GM18526 (cell line): Measurements from ENCODE around the gene FGF2.

Experiments
- POLR2A ChIP-seq: IDR thresholded peaks from 3 replicates; pipeline ENCODE4 v1.6.1; 2011; ENCODE audit not compliant: insufficient read length; ENCODE audit errors: extremely low read depth

Gene FGF2

DNA sequence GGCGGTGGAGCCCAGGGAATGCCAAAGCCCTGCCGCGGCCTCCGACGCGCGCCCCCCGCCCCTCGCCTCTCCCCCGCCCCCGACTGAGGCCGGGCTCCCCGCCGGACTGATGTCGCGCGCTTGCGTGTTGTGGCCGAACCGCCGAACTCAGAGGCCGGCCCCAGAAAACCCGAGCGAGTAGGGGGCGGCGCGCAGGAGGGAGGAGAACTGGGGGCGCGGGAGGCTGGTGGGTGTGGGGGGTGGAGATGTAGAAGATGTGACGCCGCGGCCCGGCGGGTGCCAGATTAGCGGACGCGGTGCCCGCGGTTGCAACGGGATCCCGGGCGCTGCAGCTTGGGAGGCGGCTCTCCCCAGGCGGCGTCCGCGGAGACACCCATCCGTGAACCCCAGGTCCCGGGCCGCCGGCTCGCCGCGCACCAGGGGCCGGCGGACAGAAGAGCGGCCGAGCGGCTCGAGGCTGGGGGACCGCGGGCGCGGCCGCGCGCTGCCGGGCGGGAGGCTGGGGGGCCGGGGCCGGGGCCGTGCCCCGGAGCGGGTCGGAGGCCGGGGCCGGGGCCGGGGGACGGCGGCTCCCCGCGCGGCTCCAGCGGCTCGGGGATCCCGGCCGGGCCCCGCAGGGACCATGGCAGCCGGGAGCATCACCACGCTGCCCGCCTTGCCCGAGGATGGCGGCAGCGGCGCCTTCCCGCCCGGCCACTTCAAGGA, at the start of gene FGF2:
Gene FGF2 (plus strand): TSS at position 279 of the 705 bp plus-strand sequence. CDS start 344 bp downstream, at position 623.
- TF ChIP-seq POLR2A: no peak

DNA sequence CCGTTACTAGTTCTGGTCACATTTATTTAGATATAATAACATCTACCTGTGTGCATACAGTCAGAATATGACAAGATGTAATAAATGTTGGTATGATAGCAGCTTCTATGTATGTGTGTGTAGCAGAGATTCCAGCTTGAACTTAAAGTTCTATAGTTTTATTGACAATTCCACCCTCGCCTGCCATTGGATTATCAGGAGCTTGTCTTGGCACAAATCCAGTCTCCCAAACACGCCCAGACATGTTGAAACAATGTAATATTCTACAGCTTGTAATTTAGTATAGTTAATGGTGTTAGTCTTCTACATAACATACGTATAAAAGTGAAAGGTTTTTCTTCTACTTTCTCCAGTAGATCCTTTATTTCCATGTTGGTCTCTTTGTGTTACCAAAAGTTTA, 49.7 kb upstream of the FGF2 start:
- no peak for TF ChIP-seq POLR2A

DNA sequence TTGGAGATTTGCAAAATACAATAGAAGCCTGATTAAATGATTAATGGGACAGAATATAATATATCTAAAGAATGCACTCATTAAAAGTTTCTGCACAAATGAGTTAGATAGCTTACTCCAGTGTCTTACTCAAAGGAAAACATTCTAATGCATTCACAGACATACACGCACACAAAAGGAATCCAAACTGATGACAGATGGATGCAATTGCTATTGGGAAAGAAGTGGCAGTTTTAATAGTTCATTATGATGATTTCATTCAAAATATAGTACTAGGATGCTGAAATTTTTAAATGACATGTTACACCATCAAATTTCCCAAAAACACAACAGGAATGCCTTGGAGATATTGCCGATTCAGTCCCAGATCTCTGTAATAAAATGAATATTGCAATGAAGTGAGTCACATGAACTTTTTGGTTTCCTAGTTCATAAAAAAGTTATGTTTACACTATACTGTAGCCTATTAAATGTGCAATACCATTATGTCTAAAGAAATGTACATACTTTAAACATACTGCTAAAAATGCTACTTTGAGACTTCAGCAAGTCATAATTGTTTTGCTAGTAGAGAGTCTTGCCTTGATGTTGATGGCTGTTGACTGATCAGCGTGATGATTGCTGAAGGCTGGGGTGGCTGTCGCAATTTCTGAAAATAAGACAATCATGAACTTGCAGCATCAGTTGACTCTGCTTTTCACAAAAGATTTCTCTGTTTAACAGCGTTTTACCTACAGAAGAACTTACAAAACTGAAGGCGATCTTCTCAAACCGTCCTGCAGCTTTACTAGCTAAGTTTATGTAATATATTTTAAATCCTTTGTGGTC, 48.6 kb upstream of the FGF2 start:
- no peak for TF ChIP-seq POLR2A

DNA sequence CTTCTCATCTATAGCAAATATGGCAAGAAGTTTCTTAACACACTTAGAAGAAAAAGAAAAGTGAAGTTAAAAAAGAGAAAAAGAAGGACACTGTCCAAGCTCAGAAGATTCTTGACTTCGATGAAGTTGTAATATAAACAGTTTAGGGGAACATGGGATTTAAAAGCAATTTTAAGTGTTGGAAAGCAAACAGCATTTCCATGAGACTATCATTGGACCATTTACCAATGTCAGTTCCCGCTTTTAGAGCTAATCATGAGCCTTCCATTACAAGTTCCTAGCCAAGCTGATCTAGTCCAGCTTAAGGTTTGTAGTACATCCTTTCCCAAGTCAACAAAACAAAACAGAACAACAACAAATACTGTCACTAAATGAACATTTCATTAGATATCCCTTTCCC, 45.1 kb upstream of the FGF2 start:
- no peak for TF ChIP-seq POLR2A

DNA sequence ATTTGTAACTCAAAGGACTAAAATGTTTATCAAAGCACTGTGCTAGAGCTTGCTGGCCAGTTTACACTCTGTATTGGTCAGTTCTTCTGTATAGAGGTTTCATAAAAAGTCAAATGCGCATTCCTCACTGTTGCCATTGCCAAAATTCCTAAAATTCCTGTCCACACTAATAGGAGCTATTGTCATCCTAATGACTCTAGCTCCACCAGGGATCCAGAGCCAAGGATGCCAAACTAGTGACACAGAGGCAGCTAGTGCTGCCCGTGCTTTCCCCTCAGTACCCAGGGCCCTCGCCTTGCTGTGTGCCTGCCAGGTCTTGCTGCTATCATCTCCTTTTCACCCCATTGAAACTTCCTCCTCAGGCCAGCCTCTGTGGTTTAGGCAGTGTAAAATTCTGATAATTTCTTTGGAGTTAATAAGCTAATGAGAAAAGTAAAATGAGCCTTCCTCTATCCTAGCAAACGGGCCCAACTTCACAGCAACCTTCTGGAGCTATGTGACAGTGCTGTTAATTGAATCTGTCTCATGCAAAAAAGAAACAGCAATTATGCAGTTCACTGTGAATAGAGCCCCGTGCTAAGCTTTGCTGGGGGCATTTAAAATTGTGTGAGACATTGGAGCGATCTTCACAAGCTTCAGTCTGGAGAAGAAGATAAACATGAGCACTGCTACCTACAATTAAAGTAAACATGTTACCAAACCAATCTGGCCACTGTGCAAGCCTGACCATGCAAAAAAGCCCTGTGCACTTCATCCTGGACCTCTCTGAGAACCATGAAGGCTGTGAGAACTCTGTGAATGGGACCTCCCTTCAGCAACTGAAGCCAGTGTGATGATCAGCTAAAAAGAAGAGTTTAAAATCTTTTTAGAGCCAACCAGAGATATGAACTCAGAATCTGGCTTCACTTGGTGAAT, 43.1 kb upstream of the FGF2 start:
- no peak for TF ChIP-seq POLR2A

DNA sequence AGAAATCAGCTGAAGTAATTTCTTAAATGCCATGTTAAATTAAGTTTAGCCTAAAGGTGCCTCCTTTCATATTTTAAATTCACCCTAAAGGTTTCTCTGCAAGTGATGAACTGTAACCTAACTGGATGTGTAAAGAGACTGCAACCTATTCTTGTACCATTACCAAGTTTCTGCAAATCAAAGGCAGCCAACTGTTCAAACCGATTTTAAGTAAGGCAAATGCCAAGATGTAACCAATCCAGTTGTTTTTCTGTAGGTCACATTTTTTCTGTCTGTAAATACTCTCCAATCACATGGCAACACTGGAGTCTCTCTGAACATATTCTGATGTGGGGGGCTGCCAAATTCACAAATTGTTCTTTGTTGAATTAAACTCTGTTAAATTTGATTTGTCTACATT, 42.4 kb upstream of the FGF2 start:
- TF ChIP-seq POLR2A: no peak

DNA sequence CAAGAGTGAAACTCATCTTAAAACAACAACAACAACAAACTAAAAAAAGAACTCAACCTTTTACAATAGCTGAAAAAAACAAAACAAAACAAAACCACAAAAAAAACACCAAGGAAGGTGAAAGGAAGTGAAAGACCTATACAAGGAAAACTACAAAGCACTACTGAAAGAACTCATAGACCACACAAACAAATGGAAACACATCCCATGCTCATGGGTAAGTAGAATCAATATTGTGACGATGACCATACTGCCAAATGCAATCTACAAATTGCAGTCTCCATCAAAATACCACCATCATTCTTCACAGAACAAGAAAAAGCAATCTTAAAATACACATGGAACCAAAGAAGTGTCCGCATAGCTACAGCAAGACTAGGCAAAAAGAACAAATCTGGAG, 41.5 kb upstream of the FGF2 start:
- TF ChIP-seq POLR2A: no peak

DNA sequence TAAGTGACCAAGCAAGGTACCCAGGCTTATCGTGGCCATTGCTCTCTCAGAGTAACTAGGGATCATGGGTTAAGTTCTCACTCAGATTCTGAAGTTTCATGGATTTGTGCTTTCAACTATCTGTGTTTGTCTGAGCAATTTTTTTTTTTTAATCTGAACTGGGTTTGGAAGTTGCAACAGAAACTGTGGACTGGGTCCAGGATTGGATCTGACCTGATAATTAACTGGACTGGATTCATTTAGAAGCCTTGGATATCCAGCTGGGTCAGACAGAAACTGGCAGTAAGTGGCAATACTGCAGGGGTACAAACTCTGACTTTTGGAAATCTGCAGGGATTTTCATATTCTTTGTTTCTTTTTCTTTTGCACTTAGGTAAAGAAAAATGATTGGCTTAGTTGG, 38.7 kb upstream of the FGF2 start:
- TF ChIP-seq POLR2A: no peak

DNA sequence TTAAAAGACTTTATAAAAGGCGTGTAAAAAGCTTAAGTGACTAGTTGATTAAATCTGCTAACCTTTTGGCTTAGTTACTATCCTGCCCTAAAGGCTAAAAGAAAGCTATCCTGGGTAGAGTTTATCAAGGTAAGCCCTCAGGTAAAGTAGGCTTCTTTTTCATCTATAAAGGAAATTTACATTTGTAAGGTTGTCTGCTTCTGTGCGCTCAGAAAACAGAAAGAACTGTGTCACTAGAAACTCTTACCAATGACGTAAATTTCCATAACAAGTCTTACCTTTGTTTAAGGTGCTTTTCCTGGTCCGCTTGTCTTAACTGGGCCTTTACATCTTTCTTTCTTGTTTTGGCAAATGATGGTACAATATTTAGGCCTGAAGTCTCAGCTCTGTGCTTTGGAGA, 37.7 kb upstream of the FGF2 start:
- no peak for TF ChIP-seq POLR2A

DNA sequence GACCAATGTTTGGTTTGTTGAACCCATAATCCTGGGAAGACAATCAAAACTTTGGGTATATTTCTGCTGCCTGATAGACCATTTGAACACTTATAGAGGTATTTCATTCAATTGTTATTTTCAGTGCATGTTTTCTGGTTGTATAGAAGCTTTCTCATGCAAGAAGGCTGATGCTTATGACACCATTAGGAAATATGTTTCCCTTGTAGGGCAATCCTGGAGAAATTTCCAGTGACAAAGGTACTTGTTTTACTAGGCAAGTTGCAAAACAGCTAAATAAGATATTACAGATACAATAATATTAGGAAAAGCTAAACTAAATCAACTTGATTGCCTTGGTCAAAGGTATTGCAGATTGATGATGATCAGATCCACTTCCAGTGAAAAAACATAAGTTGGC, 32.8 kb upstream of the FGF2 start:
- TF ChIP-seq POLR2A: no peak

DNA sequence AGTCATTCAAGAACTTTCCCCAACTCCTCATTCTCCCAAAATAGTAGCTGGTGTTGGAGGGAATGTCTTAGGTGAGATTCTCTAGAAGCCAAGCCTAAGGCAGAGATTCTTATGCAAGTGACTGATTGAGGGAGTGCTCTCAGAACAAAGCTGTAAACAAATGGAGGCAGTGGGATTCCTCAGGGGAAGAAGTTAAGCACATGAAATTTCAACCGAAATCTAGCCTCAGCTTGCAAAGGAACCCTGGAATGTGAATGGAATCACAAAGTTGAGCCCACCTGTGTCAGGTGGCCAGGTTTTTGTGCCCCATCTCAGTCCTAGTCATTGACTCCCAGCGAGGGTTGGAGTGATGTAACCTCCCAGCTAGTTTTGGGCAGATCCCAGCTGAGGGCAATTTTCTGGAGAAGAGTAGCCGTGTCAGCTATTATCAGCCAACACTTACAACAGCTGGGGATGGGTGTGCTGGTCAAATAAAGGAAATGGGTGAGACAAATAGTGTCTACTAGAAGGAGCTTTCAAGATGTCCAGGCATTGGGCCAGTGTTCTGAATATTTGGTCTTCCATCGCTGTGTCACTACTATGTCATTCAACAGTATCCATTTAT, 29.7 kb upstream of the FGF2 start:
- no peak for TF ChIP-seq POLR2A

DNA sequence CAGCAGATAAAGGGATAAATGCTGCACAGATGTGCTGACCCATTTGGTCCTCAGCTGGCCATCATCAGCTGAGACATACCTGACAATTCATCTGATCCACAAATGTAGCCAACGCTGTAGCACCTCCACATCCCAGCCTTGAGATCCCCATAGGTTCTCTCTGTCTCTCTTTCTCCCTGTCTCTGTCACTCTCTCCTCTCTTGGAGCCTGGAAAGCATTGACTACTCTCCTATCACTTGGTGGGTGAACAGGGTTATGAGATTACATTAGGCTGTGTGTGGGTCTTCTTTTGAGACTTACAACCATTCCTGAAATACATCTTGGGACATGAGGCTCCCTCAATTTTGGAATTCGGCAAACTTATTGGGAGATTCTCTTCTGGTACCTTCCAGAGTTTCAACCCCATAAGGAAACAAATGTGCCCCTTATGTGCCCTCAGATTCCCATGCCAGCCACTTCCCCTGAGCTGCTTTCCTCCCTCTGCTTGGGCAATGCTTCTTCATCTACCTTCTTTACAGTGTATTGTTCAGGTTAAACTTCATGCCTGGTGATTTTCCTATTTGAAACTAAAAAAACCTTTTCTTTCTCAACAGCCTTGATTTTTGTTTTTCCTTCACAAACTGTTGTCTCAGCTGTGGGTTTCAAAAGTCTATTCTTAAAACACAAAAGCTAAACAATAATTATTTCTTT, 29.1 kb upstream of the FGF2 start:
- TF ChIP-seq POLR2A: no peak

DNA sequence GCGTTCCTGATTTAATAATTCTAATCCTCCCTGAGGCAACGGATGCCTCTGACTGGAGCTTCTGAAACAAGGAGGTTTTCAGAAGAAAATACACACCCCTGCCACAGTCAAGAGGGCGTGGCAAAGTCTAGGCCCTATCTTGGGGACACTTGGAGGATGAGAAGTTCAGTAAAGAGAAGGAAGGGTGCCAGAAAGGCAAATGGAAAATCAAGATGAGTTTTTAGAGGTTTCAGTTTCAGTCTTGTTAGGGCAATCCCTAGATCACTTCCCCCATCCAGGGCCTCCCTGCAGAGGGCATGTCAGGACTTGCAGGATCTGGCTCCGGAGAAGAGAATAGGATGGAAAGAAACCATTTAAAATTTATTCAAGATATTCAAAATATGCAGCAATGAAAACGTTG, 28.5 kb upstream of the FGF2 start:
- TF ChIP-seq POLR2A: no peak

DNA sequence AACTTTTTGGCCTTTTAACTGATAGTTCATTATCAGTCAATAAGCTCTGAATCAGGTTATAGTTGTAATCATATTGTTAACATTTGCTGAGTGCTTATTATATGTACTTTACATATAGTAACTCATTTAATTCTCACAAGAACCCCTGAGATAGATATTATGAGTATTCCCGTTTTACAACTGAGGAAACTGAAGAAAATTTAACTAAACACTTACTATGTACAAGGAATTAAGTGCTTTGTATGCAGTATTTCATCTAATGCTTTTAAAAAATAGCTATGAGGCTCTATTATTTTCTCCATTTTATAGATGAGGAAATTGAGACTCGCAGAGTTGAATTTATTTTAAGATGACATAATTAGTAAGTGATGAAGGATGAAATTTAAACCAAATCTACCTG, 27.7 kb upstream of the FGF2 start:
- TF ChIP-seq POLR2A: no peak
